SHP77 (cell line): ENCODE measurements around the gene SLAMF1.

Experiments
- DNase-seq, 2 experiments: peaks; one replicate each; lab custom pipeline; 2025; lab: John Stamatoyannopoulos, UW

The SLAMF1 gene

GRCh38 chr1:160625321-160625720 is 21.5 kb downstream of the SLAMF1 start:
- no peak for DNase-seq

GRCh38 chr1:160624464-160624863 is 22.4 kb downstream of the SLAMF1 start:
- no peak for DNase-seq

GRCh38 chr1:160623862-160624261 is 23.0 kb downstream of the SLAMF1 start:
- DNase-seq: no peak

- no peak for DNase-seq
These were observed 23.6 kb downstream of the SLAMF1 start for GRCh38 chr1:160623227-160623633.

- no peak for DNase-seq
These were observed 24.2 kb downstream of the SLAMF1 start for GRCh38 chr1:160622501-160623226.

- no peak for DNase-seq
These were observed 25.0 kb downstream of the SLAMF1 start for GRCh38 chr1:160621633-160622413.

- DNase-seq: no peak
These were observed 25.8 kb downstream of the SLAMF1 start for GRCh38 chr1:160620942-160621632.

- no peak for DNase-seq
These were observed 27.0 kb downstream of the SLAMF1 start for GRCh38 chr1:160619742-160620277.

GRCh38 chr1:160618763-160619274 is 28.0 kb downstream of the SLAMF1 start:
- DNase-seq: no peak

GRCh38 chr1:160618327-160618726 is 28.5 kb downstream of the SLAMF1 start:
- no peak for DNase-seq

GRCh38 chr1:160615660-160616059 is 31.2 kb downstream of the SLAMF1 start:
- DNase-seq: no peak

GRCh38 chr1:160614410-160614809 is 32.4 kb downstream of the SLAMF1 start:
- DNase-seq: no peak

GRCh38 chr1:160612613-160613218 is 34.1 kb downstream of the SLAMF1 start:
- DNase-seq: no peak

GRCh38 chr1:160610569-160611242 is 36.1 kb downstream of the SLAMF1 start:
- DNase-seq: no peak

- DNase-seq: no peak
These were observed 37.9 kb downstream of the SLAMF1 start for GRCh38 chr1:160608941-160609340.

GRCh38 chr1:160608514-160608913 is 38.3 kb downstream of the SLAMF1 start:
- no peak for DNase-seq

GRCh38 chr1:160608057-160608456 is 38.8 kb downstream of the SLAMF1 start:
- no peak for DNase-seq

GRCh38 chr1:160607672-160608032 is 39.2 kb downstream of the SLAMF1 start:
- DNase-seq: no peak

- peak; percentile 38 to 54 for DNase-seq
These were observed 39.7 kb downstream of the SLAMF1 start for GRCh38 chr1:160607011-160607671.

- no peak for DNase-seq
These were observed 40.2 kb downstream of the SLAMF1 start for GRCh38 chr1:160606611-160607010.
